Esophagus squamous epithelium (tissue), 5 donors: ENCODE results near the gene SPATA6. TPM values are rescaled to one million over a fixed set of nuclear protein-coding genes. Genes with fewer than 3 reads are reported as not detected.
A peak's percentile ranks its signal among the peaks of the same experiment; 100 is the strongest.
"Not testable (repeated sequence)": the region's sequence is repeated elsewhere in the genome, so short reads cannot be mapped to it uniquely, and the experiment has no call there.

Experiments used
- DNase-seq: peaks from one replicate; lab custom pipeline; 2025; lab: John Stamatoyannopoulos, UW
- H3K27ac ChIP-seq, 4 donors: fragments of 200-600 bp; sonication (generic); one replicate each; pipeline ENCODE4 v1.5.1; 2016 to 2019; ENCODE audit warnings: mild to moderate bottlenecking in 1 of 4
- H3K27me3 ChIP-seq, 4 donors: fragments of 200-600 bp; sonication (generic); 1 replicate in 3 of 4; 2 replicates in 1 of 4; pipeline versions ENCODE4 v1.5.1 to v1.6.0; 2017 to 2021; ENCODE audit warnings: antibody characterized with exemption in 1 of 4
- H3K36me3 ChIP-seq, 3 donors: fragments of 200-600 bp; sonication (generic); one replicate each; pipeline ENCODE4 v1.5.1; 2016 to 2019
- H3K4me1 ChIP-seq, 3 donors: fragments of 200-600 bp; sonication (generic); one replicate each; pipeline ENCODE4 v1.5.1; 2017 to 2019
- H3K4me3 ChIP-seq, 4 donors: fragments of 200-600 bp; sonication (generic); 1 replicate in 3 of 4; 2 replicates in 1 of 4; pipeline ENCODE4 v1.5.1; 2016 to 2019; ENCODE audit warnings: mild to moderate bottlenecking in 2 of 4, moderate library complexity in 1 of 4
- H3K9me3 ChIP-seq, 3 donors: fragments of 200-600 bp; sonication (generic); one replicate each; pipeline ENCODE4 v1.5.1; 2016 to 2019
- CTCF ChIP-seq, 6 experiments: fragments of 450-650 bp in 4 of 6; fragments of 200-600 bp in 2 of 6; sonication (generic) in 2 of 6; IDR thresholded peaks; one replicate each; pipeline ENCODE4 v1.5.1; 2016 to 2019; ENCODE audit warnings: antibody characterized with exemption in 6 of 6, mild to moderate bottlenecking in 4 of 6, moderate library complexity in 4 of 6
- POLR2A ChIP-seq, 4 donors: fragments of 450-650 bp; IDR thresholded peaks; one replicate each; pipeline ENCODE4 v1.6.1; 2017; ENCODE audit warnings: antibody characterized with exemption in 4 of 4, mild to moderate bottlenecking in 4 of 4, moderate library complexity in 3 of 4
- WGBS, 2 donors: methylation state at CpG; one replicate each; pipeline ENCODE4 v1.1.5; 2018; 5-methylcytosine and 5-hydroxymethylcytosine counted together
- intact Hi-C: fragments of 100-400 bp; cut with DNase I; formaldehyde crosslinking; loops from one replicate; pipeline ENCODE4 v1.15.0; 2022
- total RNA-seq, 4 donors: library from RNA; depleted of rRNA; stranded (reverse); fragments of >200 nt; gene quantifications; one replicate each; pipeline ENCODE4 v1.1.0, GENCODE V29; 2016
- donor health status: DM: yes; HTN: yes; CAD: no.

Gene SPATA6
- total RNA-seq, 4 donors from 2014 or later = 2.9 to 8.8 (median 7.1) TPM

GRCh38 chr1:48462716-48463302 lies 9.2 kb downstream of the SPATA6 start:
- intact Hi-C loops = no loop called here
- no peak for TF ChIP-seq POLR2A (IDR thresholded peaks at IDR 0.05)
- no peak for TF ChIP-seq CTCF (IDR thresholded peaks at IDR 0.05)

GRCh38 chr1:48450505-48450904 lies 21.5 kb downstream of the SPATA6 start:
- H3K27me3 ChIP-seq = no peaks in the 10 kb centered on the region
- H3K9me3 ChIP-seq = no peaks in the 10 kb centered on the region
- TF ChIP-seq POLR2A (IDR thresholded peaks at IDR 0.05) = no peak
- peak in 2 of 6 experiments; percentile 16 to 25 for TF ChIP-seq CTCF (IDR thresholded peaks at IDR 0.05)
- no peaks in the 10 kb centered on the region for H3K4me1 ChIP-seq
- WGBS, 2 donors = 93 to 95% methylated on average over 1 of the region's 1 CpG
- H3K27ac ChIP-seq = no peak overlapping the region
- no peak overlapping the region for H3K4me3 ChIP-seq
- DNase-seq = no peak
- intact Hi-C loops = no loop called here
- peaks cover 0 to 20% (median 0%) of the 10 kb centered on the region in 3 donors for H3K36me3 ChIP-seq

More at GRCh38 chr1:48462716-48463302, 9.2 kb downstream of the SPATA6 start:
- no peak overlapping the region for H3K4me3 ChIP-seq
- no peak overlapping the region for H3K27ac ChIP-seq
- H3K36me3 ChIP-seq = no peaks in the 10 kb centered on the region
- H3K9me3 ChIP-seq = no peaks in the 10 kb centered on the region
- no peaks in the 10 kb centered on the region for H3K27me3 ChIP-seq
- WGBS, 2 donors = 78 to 82% methylated on average over 3 of the region's 3 CpGs
- no peak for DNase-seq
- H3K4me1 ChIP-seq = no peaks in the 10 kb centered on the region

GRCh38 chr1:48448932-48449331 lies 23.1 kb downstream of the SPATA6 start:
- Histone ChIP-seq H3K27me3 (no peaks in the 10 kb centered on the region), H3K36me3 (peaks cover 0 to 27% (median 0%) of the 10 kb centered on the region in 3 donors), H3K4me1 (no peaks in the 10 kb centered on the region), H3K4me3 (no peak overlapping the region), H3K27ac (no peak overlapping the region), H3K9me3 (peaks cover 0 to 7% (median 2%) of the 10 kb centered on the region in 3 donors)
- intact Hi-C loops = no loop called here
- TF ChIP-seq POLR2A (IDR thresholded peaks at IDR 0.05) = no peak
- no peak for TF ChIP-seq CTCF (IDR thresholded peaks at IDR 0.05)
- 92 to 100% methylated on average over 1 of the region's 1 CpG for WGBS, 2 donors
- no peak for DNase-seq

GRCh38 chr1:48444186-48444585 lies 27.8 kb downstream of the SPATA6 start:
- H3K9me3 ChIP-seq = peaks cover 0 to 14% (median 5%) of the 10 kb centered on the region in 3 donors
- H3K4me3 ChIP-seq, H3K27ac ChIP-seq, intact Hi-C loops, DNase-seq, H3K27me3 ChIP-seq: not testable (repeated sequence)
- peaks cover 0 to 12% (median 0%) of the 10 kb centered on the region in 3 donors for H3K4me1 ChIP-seq
- peaks cover 0 to 37% (median 0%) of the 10 kb centered on the region in 3 donors for H3K36me3 ChIP-seq
- WGBS, 2 donors = 82 to 85% methylated on average over 7 of the region's 7 CpGs

GRCh38 chr1:48442864-48443619 lies 29.0 kb downstream of the SPATA6 start:
- no peak overlapping the region for H3K4me3 ChIP-seq
- peaks cover 0 to 38% (median 0%) of the 10 kb centered on the region in 3 donors for H3K36me3 ChIP-seq
- H3K27ac ChIP-seq = no peak overlapping the region
- H3K4me1 ChIP-seq = peaks cover 0 to 12% (median 0%) of the 10 kb centered on the region in 3 donors
- intact Hi-C loops = no loop called here
- WGBS, 2 donors = 68 to 74% methylated on average over 6 of the region's 6 CpGs
- peaks cover 0 to 14% (median 5%) of the 10 kb centered on the region in 3 donors for H3K9me3 ChIP-seq
- DNase-seq = no peak
- TF ChIP-seq CTCF (IDR thresholded peaks at IDR 0.05) (no peak), POLR2A (IDR thresholded peaks at IDR 0.05) (no peak)
- no peaks in the 10 kb centered on the region for H3K27me3 ChIP-seq

- peaks cover 0 to 14% (median 5%) of the 10 kb centered on the region in 3 donors for H3K9me3 ChIP-seq
- H3K4me3 ChIP-seq, H3K27ac ChIP-seq, intact Hi-C loops, H3K27me3 ChIP-seq, DNase-seq: not testable (repeated sequence)
- peaks cover 0 to 24% (median 0%) of the 10 kb centered on the region in 3 donors for H3K36me3 ChIP-seq
- peaks cover 0 to 12% (median 0%) of the 10 kb centered on the region in 3 donors for H3K4me1 ChIP-seq
- WGBS, 2 donors = 88 to 90% methylated on average over 2 to 3 of the region's 3 CpGs
Measured at GRCh38 chr1:48440786-48441185, 31.2 kb downstream of the SPATA6 start.
